ENCODE results near the gene MGRN1.
"Not testable (repeated sequence)": the region's sequence is repeated elsewhere in the genome, so short reads cannot be mapped to it uniquely, and the experiment has no call there.

MGRN1 gene

DNA sequence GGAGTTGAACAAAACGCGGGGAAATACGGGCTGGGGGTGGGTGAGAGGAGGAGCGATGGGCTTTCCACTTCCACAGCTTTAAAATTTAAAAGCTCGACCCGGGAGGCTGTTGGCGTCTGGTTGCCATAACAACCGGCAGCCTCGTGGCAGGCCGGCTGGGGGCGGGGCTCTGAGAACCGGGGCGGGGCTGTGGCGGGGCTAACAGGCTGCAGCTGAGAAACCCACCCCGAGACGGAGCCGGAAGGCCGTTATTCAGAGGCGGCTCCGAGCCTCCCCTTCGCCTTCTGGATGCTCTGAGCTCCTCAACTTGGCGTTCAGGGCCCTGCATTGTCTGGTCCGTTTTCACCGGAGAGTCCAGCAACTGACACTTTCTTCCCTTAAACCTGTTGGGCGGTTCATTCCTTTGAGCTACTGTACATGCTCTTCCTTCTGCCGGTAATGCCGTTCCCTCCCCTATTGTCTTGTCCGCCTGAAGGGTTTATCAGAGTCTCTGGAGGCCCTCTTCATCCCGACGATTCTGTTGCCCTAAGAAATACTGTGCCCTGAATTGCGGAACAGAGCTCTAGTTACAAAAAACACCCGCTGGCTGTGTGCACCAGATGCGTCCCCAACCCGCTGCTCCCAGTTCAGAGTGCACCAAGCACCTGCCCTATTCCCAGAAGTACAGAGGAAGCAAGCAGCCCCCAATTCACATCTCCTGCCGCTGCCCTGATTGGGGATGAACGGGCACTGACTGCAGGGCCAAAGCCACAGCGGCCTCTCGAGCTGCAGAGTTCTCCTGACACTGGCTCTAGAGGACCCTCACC, 110.3 kb downstream of the MGRN1 start:
- DNase-seq (ENCODE audit: low read depth), result peak; percentile 72

DNA sequence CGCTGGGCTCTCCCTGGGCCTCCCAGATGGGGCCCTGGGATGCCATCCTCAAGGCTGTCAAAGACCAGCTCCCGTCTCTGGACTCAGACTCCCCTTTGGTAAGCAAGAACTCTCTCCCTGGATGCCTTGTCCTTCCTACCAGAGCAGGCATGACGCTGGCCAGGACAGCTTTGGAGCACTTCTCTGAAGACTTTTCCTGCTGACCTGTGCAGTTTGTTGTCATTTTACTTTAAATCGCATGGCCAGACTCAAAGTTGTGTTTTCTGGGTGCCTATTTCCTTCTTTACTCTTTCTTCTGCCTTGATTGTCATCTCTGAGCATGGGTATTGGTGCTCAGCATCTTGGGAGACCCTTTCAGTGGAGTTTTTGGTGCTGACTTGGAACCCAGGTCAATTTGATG, 111.9 kb downstream of the MGRN1 start:
- DNase-seq (ENCODE audit: low read depth), result no peak

DNA sequence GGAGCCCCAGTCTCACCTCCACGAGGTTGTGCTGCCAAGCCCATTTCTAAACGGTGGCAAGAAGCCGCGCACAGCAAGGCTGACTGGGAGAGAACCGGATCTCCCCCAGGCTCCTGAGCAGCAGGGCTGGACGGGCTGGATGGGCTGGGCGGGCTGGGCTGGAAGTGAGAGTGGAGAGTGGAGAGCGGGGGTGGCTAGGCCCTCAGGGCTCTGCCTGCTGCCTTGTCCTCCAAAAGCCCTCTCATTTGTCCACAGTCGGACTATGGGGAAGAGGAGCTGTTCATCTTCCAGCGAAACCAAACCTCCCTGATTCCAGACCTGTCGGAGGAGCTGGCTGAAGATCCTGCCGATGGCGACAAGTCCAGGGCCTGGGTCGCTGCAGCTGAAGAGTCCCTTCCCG, 112.9 kb downstream of the MGRN1 start:
- DNase-seq (ENCODE audit: low read depth), result no peak

DNA sequence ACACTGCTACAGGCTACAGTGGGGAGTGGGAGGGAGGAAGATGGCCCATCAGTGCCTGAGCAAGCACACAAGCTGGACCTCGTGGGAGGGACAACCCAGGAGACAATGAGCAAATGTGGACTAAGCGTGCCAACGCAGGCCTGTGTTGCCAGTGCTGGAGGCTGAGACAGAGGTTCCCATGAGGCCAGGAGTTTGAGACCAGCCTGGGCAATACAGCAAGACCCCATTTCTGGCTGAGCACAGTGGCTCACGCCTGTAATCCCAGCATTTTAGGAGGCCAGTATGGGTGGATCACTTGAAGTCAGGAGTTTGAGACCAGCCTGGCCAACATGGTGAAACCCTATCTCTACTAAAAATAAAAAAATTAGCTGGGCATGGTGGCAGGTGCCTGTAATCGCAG, 113.7 kb downstream of the MGRN1 start:
- DNase-seq (ENCODE audit: low read depth), result not testable (repeated sequence)
